A549 (cell line): Measurements from ENCODE around the gene ATP2C2. TPM values are rescaled to one million over a fixed set of nuclear protein-coding genes. Genes with fewer than 3 reads are reported as not detected.
A peak's percentile ranks its signal among the peaks of the same experiment; 100 is the strongest.

Experiments used
- ATAC-seq, 2 experiments: fragments of 200-7000 bp in 1 of 2; fragments of >200 bp in 1 of 2; cut with Nextera tagmentation in 1 of 2; cut with Tn5 transposase in 1 of 2; 3 replicates each; pipeline versions ENCODE4 v1.8.0 to v1.9.1; 2018 to 2020; ENCODE audit warnings: mild to moderate bottlenecking in 1 of 2, moderate library complexity in 1 of 2
- CTCF ChIA-PET: fragments of 300-600 bp; sonication (Branson Sonifier 250); formaldehyde crosslinking; extraction: SDS; loops from one replicate; lab custom pipeline; 2021; ENCODE audit warnings: antibody characterized with exemption, inconsistent platforms; lab: Yijun Ruan, JAX
- POLR2A ChIA-PET: fragments of 350-600 bp; formaldehyde crosslinking; extraction: SDS; loops from one replicate; lab custom pipeline; 2021; ENCODE audit warnings: antibody characterized with exemption, inconsistent platforms; lab: Yijun Ruan, JAX
- DNase-seq, 2 experiments: peaks; one replicate each; pipeline versions ENCODE4 v3.0.0 to v3.0.0-alpha.2; 2011 to 2016; ENCODE audit warnings: low read depth in 1 of 2, low spot score in 1 of 2
- FAIRE-seq: peaks from 2 replicates; lab custom pipeline; 2011; peaks lifted over from hg19 to GRCh38; lab: Jason Lieb, UNC
- H3K27ac ChIP-seq, 2 experiments: fragments of >200 bp; sonication (Bioruptor Twin); formaldehyde crosslinking; 3 replicates each; pipeline ENCODE4 v1.5.1; 2016 to 2017
- H3K4me1 ChIP-seq: fragments of >200 bp; sonication (Bioruptor Twin); formaldehyde crosslinking; 3 replicates; pipeline ENCODE4 v1.6.1; 2016
- H3K4me2 ChIP-seq: fragments of >200 bp; sonication (Bioruptor Twin); formaldehyde crosslinking; 3 replicates; pipeline ENCODE4 v1.6.1; 2016
- H3K4me3 ChIP-seq: fragments of >200 bp; sonication (Bioruptor Twin); formaldehyde crosslinking; 3 replicates; pipeline ENCODE4 v1.5.1; 2016
- H3K9me3 ChIP-seq: fragments of >200 bp; sonication (Bioruptor Twin); formaldehyde crosslinking; 3 replicates; pipeline ENCODE4 v1.6.1; 2016
- ATOH8 ChIP-seq: fragments of 250-450 bp; sonication (Bioruptor Pico); IDR thresholded peaks from 2 replicates; pipeline ENCODE4 v1.5.0; 2020; ENCODE audit warnings: low read depth, mild to moderate bottlenecking, moderate library complexity
- BCL3 ChIP-seq: fragments of >200 bp; sonication (Bioruptor Twin); formaldehyde crosslinking; IDR thresholded peaks from 3 replicates; pipeline ENCODE4 v1.6.1; 2016
- CBX8 ChIP-seq: fragments of 200-600 bp; sonication (generic); IDR thresholded peaks from 2 replicates; pipeline ENCODE4 v1.6.1; 2016
- CEBPB ChIP-seq, 2 experiments: fragments of >200 bp in 1 of 2; sonication (Bioruptor Twin) in 1 of 2; formaldehyde crosslinking in 1 of 2; IDR thresholded peaks; 2 replicates each; pipeline ENCODE4 v1.6.1; 2012 to 2016
- EHMT2 ChIP-seq: fragments of 200-600 bp; sonication (generic); IDR thresholded peaks from 2 replicates; pipeline ENCODE4 v1.6.1; 2016; ENCODE audit warnings: antibody characterized with exemption, low read depth, mild to moderate bottlenecking, moderate library complexity
- EP300 ChIP-seq, 2 experiments: fragments of >200 bp; sonication (Bioruptor Twin); formaldehyde crosslinking; IDR thresholded peaks; 2 replicates in 1 of 2; 3 replicates in 1 of 2; pipeline ENCODE4 v1.6.1; 2016 to 2017
- FOXS1 ChIP-seq: fragments of 250-450 bp; sonication (Bioruptor Pico); IDR thresholded peaks from 2 replicates; pipeline ENCODE4 v1.5.0; 2020; ENCODE audit warnings: mild to moderate bottlenecking, moderate library complexity
- GATA3 ChIP-seq: IDR thresholded peaks from 2 replicates; pipeline ENCODE4 v1.6.1; 2012; ENCODE audit warnings: borderline replicate concordance
- HES2 ChIP-seq: fragments of >200 bp; sonication (Bioruptor Twin); formaldehyde crosslinking; IDR thresholded peaks from 2 replicates; pipeline ENCODE4 v1.6.1; 2016
- HOXB13 ChIP-seq: fragments of 250-450 bp; sonication (Bioruptor Pico); IDR thresholded peaks from 2 replicates; pipeline ENCODE4 v1.5.0; 2020; ENCODE audit warnings: low read depth, mild to moderate bottlenecking, moderate library complexity
- JUNB ChIP-seq: fragments of >200 bp; sonication (Bioruptor Twin); formaldehyde crosslinking; IDR thresholded peaks from 2 replicates; pipeline ENCODE4 v1.6.1; 2016
- MAFK ChIP-seq: fragments of 450-650 bp; IDR thresholded peaks from 2 replicates; pipeline ENCODE4 v1.6.1; 2014; ENCODE audit not compliant: partially characterized antibody
- NFE2L2 ChIP-seq: fragments of 150-350 bp; conservative IDR thresholded peaks from 2 replicates; pipeline ENCODE4 v1.6.1; 2014; ENCODE audit warnings: low read length
- NPAS2 ChIP-seq: fragments of 250-450 bp; sonication (Bioruptor Pico); IDR thresholded peaks from 2 replicates; pipeline ENCODE4 v1.8.0; 2022; ENCODE audit warnings: mild to moderate bottlenecking, moderate library complexity, borderline replicate concordance
- RAD21 ChIP-seq, 2 experiments: fragments of >200 bp in 1 of 2; sonication (Bioruptor Twin) in 1 of 2; formaldehyde crosslinking in 1 of 2; IDR thresholded peaks in 1 of 2; conservative IDR thresholded peaks in 1 of 2; 2 replicates in 1 of 2; 3 replicates in 1 of 2; pipeline ENCODE4 v1.6.1; 2012 to 2018; ENCODE audit warnings: inconsistent platforms in 1 of 2
- SREBF2 ChIP-seq: fragments of 450-650 bp; IDR thresholded peaks from 2 replicates; pipeline ENCODE4 v1.6.1; 2014; ENCODE audit warnings: mild to moderate bottlenecking, moderate library complexity
- USF2 ChIP-seq: fragments of 450-650 bp; IDR thresholded peaks from 2 replicates; pipeline ENCODE4 v1.6.1; 2014; ENCODE audit warnings: antibody characterized with exemption
- WGBS: methylation state at CpG from one replicate; pipeline ENCODE4 v1.1.6; 2017; ENCODE audit errors: missing lambda C conversion rate; 5-methylcytosine and 5-hydroxymethylcytosine counted together
- polyA plus RNA-seq, 4 experiments: library from polyadenylated mRNA; depleted of rRNA in 3 of 4; stranded (reverse); fragments of >200 nt; fragmentation: RNase III in 1 of 4; extraction: RNeasy Plus Mini Kit Qiagen cat#74134 plus additional on column Dnase treatment in 1 of 4; gene quantifications; 2 replicates in 3 of 4; 3 replicates in 1 of 4; pipeline ENCODE4 v1.2.3, GENCODE V29; 2011 to 2017
- TF ChIP-seq, protein P1 (sequence below): fragments of 250-450 bp; sonication (Bioruptor Pico); IDR thresholded peaks from 2 replicates; pipeline ENCODE4 v1.5.0; 2021; ENCODE audit warnings: mild to moderate bottlenecking, moderate library complexity, borderline replicate concordance
- TF ChIP-seq, protein P2 (sequence below): fragments of >200 bp; sonication (Bioruptor Twin); formaldehyde crosslinking; IDR thresholded peaks from 3 replicates; pipeline ENCODE4 v1.5.1; 2016
- TF ChIP-seq, protein P3 (sequence below): IDR thresholded peaks from 2 replicates; pipeline ENCODE4 v1.6.1; 2012; ENCODE audit warnings: low read depth, borderline replicate concordance
- TF ChIP-seq, protein P4 (sequence below): IDR thresholded peaks from 2 replicates; pipeline ENCODE4 v1.6.1; 2012

The ATP2C2 gene
- polyA plus RNA-seq, 2 of the 4 experiments (the other 2 are of a cell fraction), result 0.14 to 0.17 TPM

GRCh38 chr16:84406006-84406963 is 37.9 kb downstream of the ATP2C2 start:
- no peaks in the 10 kb centered on the region for H3K4me1 ChIP-seq
- peaks cover 8% of the 10 kb centered on the region; the same call in 1 of the 3 replicates for H3K9me3 ChIP-seq
- WGBS, result 80% methylated on average over 16 of the region's 16 CpGs
- CTCF ChIA-PET, result interaction anchor here (0.5 to 1.8 kb wide), 3 partner anchors 10 to 44 kb away, joined by 3 to 4 read pairs (median 4); no protein-coding TSS in a partner anchor
- no peak for DNase-seq
- POLR2A ChIA-PET, result no interaction called here
- ATAC-seq, result peak in 1 of 2 experiments; percentile 56; a peak in 3 of 6 replicates
- no peak for FAIRE-seq
- H3K4me3 ChIP-seq, result no peak overlapping the region
- TF ChIP-seq JUNB, result no peak
- no peak for TF ChIP-seq RAD21 (conservative IDR thresholded peaks at IDR 0.05 in 1 of 2, IDR thresholded peaks at IDR 0.05 in 1 of 2)
- TF ChIP-seq, protein P1, sequence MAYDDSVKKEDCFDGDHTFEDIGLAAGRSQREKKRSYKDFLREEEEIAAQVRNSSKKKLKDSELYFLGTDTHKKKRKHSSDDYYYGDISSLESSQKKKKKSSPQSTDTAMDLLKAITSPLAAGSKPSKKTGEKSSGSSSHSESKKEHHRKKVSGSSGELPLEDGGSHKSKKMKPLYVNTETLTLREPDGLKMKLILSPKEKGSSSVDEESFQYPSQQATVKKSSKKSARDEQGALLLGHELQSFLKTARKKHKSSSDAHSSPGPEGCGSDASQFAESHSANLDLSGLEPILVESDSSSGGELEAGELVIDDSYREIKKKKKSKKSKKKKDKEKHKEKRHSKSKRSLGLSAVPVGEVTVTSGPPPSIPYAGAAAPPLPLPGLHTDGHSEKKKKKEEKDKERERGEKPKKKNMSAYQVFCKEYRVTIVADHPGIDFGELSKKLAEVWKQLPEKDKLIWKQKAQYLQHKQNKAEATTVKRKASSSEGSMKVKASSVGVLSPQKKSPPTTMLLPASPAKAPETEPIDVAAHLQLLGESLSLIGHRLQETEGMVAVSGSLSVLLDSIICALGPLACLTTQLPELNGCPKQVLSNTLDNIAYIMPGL, result no peak
- TF ChIP-seq FOXS1 (CRISPR knock-in tag), result no peak
- TF ChIP-seq, protein P2, sequence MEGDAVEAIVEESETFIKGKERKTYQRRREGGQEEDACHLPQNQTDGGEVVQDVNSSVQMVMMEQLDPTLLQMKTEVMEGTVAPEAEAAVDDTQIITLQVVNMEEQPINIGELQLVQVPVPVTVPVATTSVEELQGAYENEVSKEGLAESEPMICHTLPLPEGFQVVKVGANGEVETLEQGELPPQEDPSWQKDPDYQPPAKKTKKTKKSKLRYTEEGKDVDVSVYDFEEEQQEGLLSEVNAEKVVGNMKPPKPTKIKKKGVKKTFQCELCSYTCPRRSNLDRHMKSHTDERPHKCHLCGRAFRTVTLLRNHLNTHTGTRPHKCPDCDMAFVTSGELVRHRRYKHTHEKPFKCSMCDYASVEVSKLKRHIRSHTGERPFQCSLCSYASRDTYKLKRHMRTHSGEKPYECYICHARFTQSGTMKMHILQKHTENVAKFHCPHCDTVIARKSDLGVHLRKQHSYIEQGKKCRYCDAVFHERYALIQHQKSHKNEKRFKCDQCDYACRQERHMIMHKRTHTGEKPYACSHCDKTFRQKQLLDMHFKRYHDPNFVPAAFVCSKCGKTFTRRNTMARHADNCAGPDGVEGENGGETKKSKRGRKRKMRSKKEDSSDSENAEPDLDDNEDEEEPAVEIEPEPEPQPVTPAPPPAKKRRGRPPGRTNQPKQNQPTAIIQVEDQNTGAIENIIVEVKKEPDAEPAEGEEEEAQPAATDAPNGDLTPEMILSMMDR, result no peak
- TF ChIP-seq EP300 (IDR thresholded peaks at IDR 0.05), result no peak
- H3K4me2 ChIP-seq, result no peak overlapping the region
- no peak overlapping the region for H3K27ac ChIP-seq

GRCh38 chr16:84407588-84408313 is 39.4 kb downstream of the ATP2C2 start:
- Histone ChIP-seq H3K4me2 (no peak overlapping the region), H3K27ac (peak overlapping the region in 1 of 2 experiments; percentile 32; a peak in 1 of 6 replicates), H3K9me3 (no peaks in the 10 kb centered on the region), H3K4me3 (no peak overlapping the region), H3K4me1 (no peaks in the 10 kb centered on the region)
- TF ChIP-seq, protein P3, sequence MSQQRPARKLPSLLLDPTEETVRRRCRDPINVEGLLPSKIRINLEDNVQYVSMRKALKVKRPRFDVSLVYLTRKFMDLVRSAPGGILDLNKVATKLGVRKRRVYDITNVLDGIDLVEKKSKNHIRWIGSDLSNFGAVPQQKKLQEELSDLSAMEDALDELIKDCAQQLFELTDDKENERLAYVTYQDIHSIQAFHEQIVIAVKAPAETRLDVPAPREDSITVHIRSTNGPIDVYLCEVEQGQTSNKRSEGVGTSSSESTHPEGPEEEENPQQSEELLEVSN, result no peak
- no peak for TF ChIP-seq BCL3
- TF ChIP-seq CEBPB (IDR thresholded peaks at IDR 0.05), result no peak
- TF ChIP-seq, protein P4, sequence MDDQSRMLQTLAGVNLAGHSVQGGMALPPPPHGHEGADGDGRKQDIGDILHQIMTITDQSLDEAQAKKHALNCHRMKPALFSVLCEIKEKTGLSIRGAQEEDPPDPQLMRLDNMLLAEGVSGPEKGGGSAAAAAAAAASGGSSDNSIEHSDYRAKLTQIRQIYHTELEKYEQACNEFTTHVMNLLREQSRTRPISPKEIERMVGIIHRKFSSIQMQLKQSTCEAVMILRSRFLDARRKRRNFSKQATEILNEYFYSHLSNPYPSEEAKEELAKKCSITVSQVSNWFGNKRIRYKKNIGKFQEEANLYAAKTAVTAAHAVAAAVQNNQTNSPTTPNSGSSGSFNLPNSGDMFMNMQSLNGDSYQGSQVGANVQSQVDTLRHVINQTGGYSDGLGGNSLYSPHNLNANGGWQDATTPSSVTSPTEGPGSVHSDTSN, result no peak
- ChIA-PET POLR2A (no interaction called here), CTCF (interaction anchor here (1.5 to 1.8 kb wide), 2 partner anchors 9 to 11 kb away, joined by 4 read pairs; no protein-coding TSS in a partner anchor)
- whole genome bisulfite sequencing, result 55% methylated on average over 9 of the region's 9 CpGs
- FAIRE-seq (no peak), ATAC-seq (no peak), DNase-seq (no peak)

- no peak overlapping the region for H3K4me2 ChIP-seq
- ChIA-PET POLR2A (no interaction called here), CTCF (no interaction called here)
- WGBS, result 73% methylated on average over 10 of the region's 10 CpGs
- no peak for DNase-seq
- no peak overlapping the region for H3K4me3 ChIP-seq
- no peak for ATAC-seq
- no peak for FAIRE-seq
- H3K9me3 ChIP-seq, result no peaks in the 10 kb centered on the region
- no peaks in the 10 kb centered on the region for H3K4me1 ChIP-seq
- 0 out of 6 replicates have a peak overlapping the region, but pooled peaks of 1 of the 2 experiments have one; percentile 17 for H3K27ac ChIP-seq
- TF ChIP-seq USF2, result no peak
- TF ChIP-seq EHMT2, result no peak
- TF ChIP-seq HOXB13, result no peak
- no peak for TF ChIP-seq CEBPB (IDR thresholded peaks at IDR 0.05)
- TF ChIP-seq CBX8, result no peak
- no peak for TF ChIP-seq NFE2L2
- no peak for TF ChIP-seq SREBF2
- no peak for TF ChIP-seq ATOH8 (CRISPR knock-in tag)
- no peak for TF ChIP-seq HES2
- TF ChIP-seq MAFK, result no peak
- no peak for TF ChIP-seq NPAS2 (CRISPR knock-in tag)
- TF ChIP-seq GATA3, result no peak
Observed at GRCh38 chr16:84408314-84408690, 40.0 kb downstream of the ATP2C2 start.
